WTC11 (cell line): Measurements from ENCODE around the gene MRPL20. TPM values are rescaled to one million over a fixed set of nuclear protein-coding genes. Genes with fewer than 3 reads are reported as not detected.
A peak's percentile ranks its signal among the peaks of the same experiment; 100 is the strongest.

Source experiments
- ATAC-seq: fragments of 200-7000 bp; cut with Tn5 transposase; 2 replicates; pipeline ENCODE4 v1.10.0; 2021; ENCODE audit warnings: mild to moderate bottlenecking, moderate library complexity
- CTCF ChIA-PET: fragments of 300-600 bp; sonication (Branson Sonifier 250); formaldehyde crosslinking; loops from one replicate; lab custom pipeline; 2021; ENCODE audit warnings: antibody characterized with exemption; lab: Charles Lee
- POLR2A ChIA-PET: fragments of 350-600 bp; sonication (Branson Sonifier 250); formaldehyde crosslinking; loops from one replicate; lab custom pipeline; 2021; ENCODE audit warnings: antibody characterized with exemption; lab: Charles Lee
- DNase-seq: peaks from one replicate; pipeline ENCODE4 v3.0.0; 2021; ENCODE audit warnings: low spot score
- H3K27ac Mint-ChIP-seq: 2 replicates; pipeline ENCODE4 v1.8.0; 2021; ENCODE audit warnings: mixed read lengths
- H3K27me3 Mint-ChIP-seq: 2 replicates; pipeline ENCODE4 v1.8.0; 2021; ENCODE audit warnings: low read depth, mild to moderate bottlenecking, moderate library complexity, mixed read lengths
- H3K36me3 Mint-ChIP-seq: 2 replicates; pipeline ENCODE4 v1.8.0; 2021; ENCODE audit warnings: mixed read lengths
- H3K4me1 Mint-ChIP-seq: 2 replicates; pipeline ENCODE4 v1.8.0; 2022; ENCODE audit warnings: mixed read lengths
- H3K4me3 Mint-ChIP-seq: 2 replicates; pipeline ENCODE4 v1.8.0; 2021; ENCODE audit warnings: mild to moderate bottlenecking, moderate library complexity, mixed read lengths
- H3K9me3 Mint-ChIP-seq: 2 replicates; pipeline ENCODE4 v1.8.0; 2021; ENCODE audit warnings: mixed read lengths
- ATF1 ChIP-seq: sonication (generic); formaldehyde crosslinking; IDR thresholded peaks from 2 replicates; pipeline ENCODE4 v1.8.1; 2023; ENCODE audit warnings: mild to moderate bottlenecking, moderate library complexity, missing genetic modification reagents
- OVOL2 ChIP-seq: fragments of 250-450 bp; sonication (Bioruptor Pico); IDR thresholded peaks from 2 replicates; pipeline ENCODE4 v1.9.0; 2021; ENCODE audit warnings: mild to moderate bottlenecking, borderline replicate concordance
- RORB ChIP-seq: fragments of 250-450 bp; sonication (Bioruptor Pico); IDR thresholded peaks from 2 replicates; pipeline ENCODE4 v1.9.0; 2021; ENCODE audit warnings: mild to moderate bottlenecking
- SMAD3 ChIP-seq: sonication (generic); formaldehyde crosslinking; IDR thresholded peaks from 2 replicates; pipeline ENCODE4 v1.8.0; 2022; ENCODE audit warnings: missing genetic modification reagents, mild to moderate bottlenecking, borderline replicate concordance
- SOX15 ChIP-seq: fragments of 250-450 bp; sonication (Bioruptor Pico); IDR thresholded peaks from 2 replicates; pipeline ENCODE4 v1.9.0; 2021; ENCODE audit warnings: mild to moderate bottlenecking
- TEAD1 ChIP-seq: sonication (generic); formaldehyde crosslinking; IDR thresholded peaks from 2 replicates; pipeline ENCODE4 v1.8.0; 2022; ENCODE audit warnings: mild to moderate bottlenecking, missing genetic modification reagents
- ZNF121 ChIP-seq: sonication (generic); formaldehyde crosslinking; IDR thresholded peaks from 2 replicates; pipeline ENCODE4 v1.8.0; 2023; ENCODE audit warnings: missing genetic modification reagents
- ZNF317 ChIP-seq: sonication (generic); formaldehyde crosslinking; IDR thresholded peaks from 2 replicates; pipeline ENCODE4 v1.8.1; 2023; ENCODE audit warnings: low read depth, mild to moderate bottlenecking, moderate library complexity, missing genetic modification reagents, borderline replicate concordance
- ZNF423 ChIP-seq: fragments of 250-450 bp; sonication (Bioruptor Pico); IDR thresholded peaks from 2 replicates; pipeline ENCODE4 v2.1.2; 2022; ENCODE audit warnings: mild to moderate bottlenecking, moderate library complexity
- total RNA-seq: library from RNA; stranded (reverse); gene quantifications from 3 replicates; pipeline ENCODE4 v1.2.3, GENCODE V29; 2021
- TF ChIP-seq, protein P1 (sequence below): sonication (generic); formaldehyde crosslinking; IDR thresholded peaks from 2 replicates; pipeline ENCODE4 v1.8.0; 2023; ENCODE audit warnings: missing genetic modification reagents
- TF ChIP-seq, protein P2 (sequence below): sonication (generic); formaldehyde crosslinking; IDR thresholded peaks from 2 replicates; pipeline ENCODE4 v1.8.1; 2023; ENCODE audit warnings: mild to moderate bottlenecking, missing genetic modification reagents
- TF ChIP-seq, protein P3 (sequence below): fragments of 250-450 bp; sonication (Bioruptor Pico); IDR thresholded peaks from 2 replicates; pipeline ENCODE4 v2.1.2; 2022; ENCODE audit warnings: mild to moderate bottlenecking, moderate library complexity
- TF ChIP-seq, protein P4 (sequence below): fragments of 250-450 bp; sonication (Bioruptor Pico); IDR thresholded peaks from 2 replicates; pipeline ENCODE4 v1.9.0; 2021; ENCODE audit warnings: mild to moderate bottlenecking
- TF ChIP-seq, protein P5 (sequence below): sonication (generic); formaldehyde crosslinking; IDR thresholded peaks from 2 replicates; pipeline ENCODE4 v1.8.0; 2022; ENCODE audit warnings: mild to moderate bottlenecking, missing genetic modification reagents
- TF ChIP-seq, protein P6 (sequence below): sonication (generic); formaldehyde crosslinking; IDR thresholded peaks from 2 replicates; pipeline ENCODE4 v1.8.0; 2022; ENCODE audit warnings: mild to moderate bottlenecking, missing genetic modification reagents
- TF ChIP-seq, protein P7 (sequence below): sonication (generic); formaldehyde crosslinking; IDR thresholded peaks from 2 replicates; pipeline ENCODE4 v1.8.1; 2023; ENCODE audit warnings: mild to moderate bottlenecking, missing genetic modification reagents, moderate library complexity

The MRPL20 gene
- total RNA-seq, 1 experiment from 2014 or later: 156 TPM

DNA sequence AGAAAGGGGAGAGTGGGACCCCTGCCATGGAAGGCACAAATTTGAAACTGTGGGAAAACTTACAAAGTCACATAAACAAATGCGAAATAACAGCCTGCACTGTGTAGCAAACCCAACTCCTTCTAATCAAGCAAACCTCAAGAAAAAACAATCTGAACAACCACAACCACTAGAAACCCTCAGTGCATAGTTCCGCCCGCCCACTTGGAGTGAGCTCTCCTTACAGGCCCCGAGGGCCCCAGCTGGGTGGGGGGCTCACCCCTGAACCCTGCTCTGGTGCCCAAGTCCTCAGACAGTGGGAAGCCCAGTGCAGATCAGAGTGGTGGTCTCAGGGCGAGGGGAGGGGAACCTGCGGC is 47.8 kb downstream of the MRPL20 start:
- ChIA-PET CTCF (interaction anchor here (1.9 kb wide), 1 partner anchor 12 kb away, joined by 8 read pairs; no protein-coding TSS in a partner anchor), POLR2A (no interaction called here)
- Mint-ChIP-seq H3K27ac (no peak overlapping the region), H3K27me3 (peaks cover 28% of the 10 kb centered on the region), H3K4me1 (peaks cover 21% of the 10 kb centered on the region), H3K9me3 (no peaks in the 10 kb centered on the region), H3K4me3 (no peak overlapping the region)
- DNase-seq: no peak
- no peak for ATAC-seq
- no peak for TF ChIP-seq SMAD3 (CRISPR knock-in tag)
- no peak for TF ChIP-seq ZNF423 (CRISPR knock-in tag)
- TF ChIP-seq, protein P1, sequence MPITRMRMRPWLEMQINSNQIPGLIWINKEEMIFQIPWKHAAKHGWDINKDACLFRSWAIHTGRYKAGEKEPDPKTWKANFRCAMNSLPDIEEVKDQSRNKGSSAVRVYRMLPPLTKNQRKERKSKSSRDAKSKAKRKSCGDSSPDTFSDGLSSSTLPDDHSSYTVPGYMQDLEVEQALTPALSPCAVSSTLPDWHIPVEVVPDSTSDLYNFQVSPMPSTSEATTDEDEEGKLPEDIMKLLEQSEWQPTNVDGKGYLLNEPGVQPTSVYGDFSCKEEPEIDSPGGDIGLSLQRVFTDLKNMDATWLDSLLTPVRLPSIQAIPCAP (CRISPR knock-in tag): no peak
- no peak for TF ChIP-seq TEAD1 (CRISPR knock-in tag)
- TF ChIP-seq, protein P2, sequence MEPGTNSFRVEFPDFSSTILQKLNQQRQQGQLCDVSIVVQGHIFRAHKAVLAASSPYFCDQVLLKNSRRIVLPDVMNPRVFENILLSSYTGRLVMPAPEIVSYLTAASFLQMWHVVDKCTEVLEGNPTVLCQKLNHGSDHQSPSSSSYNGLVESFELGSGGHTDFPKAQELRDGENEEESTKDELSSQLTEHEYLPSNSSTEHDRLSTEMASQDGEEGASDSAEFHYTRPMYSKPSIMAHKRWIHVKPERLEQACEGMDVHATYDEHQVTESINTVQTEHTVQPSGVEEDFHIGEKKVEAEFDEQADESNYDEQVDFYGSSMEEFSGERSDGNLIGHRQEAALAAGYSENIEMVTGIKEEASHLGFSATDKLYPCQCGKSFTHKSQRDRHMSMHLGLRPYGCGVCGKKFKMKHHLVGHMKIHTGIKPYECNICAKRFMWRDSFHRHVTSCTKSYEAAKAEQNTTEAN: no peak
- TF ChIP-seq, protein P3, sequence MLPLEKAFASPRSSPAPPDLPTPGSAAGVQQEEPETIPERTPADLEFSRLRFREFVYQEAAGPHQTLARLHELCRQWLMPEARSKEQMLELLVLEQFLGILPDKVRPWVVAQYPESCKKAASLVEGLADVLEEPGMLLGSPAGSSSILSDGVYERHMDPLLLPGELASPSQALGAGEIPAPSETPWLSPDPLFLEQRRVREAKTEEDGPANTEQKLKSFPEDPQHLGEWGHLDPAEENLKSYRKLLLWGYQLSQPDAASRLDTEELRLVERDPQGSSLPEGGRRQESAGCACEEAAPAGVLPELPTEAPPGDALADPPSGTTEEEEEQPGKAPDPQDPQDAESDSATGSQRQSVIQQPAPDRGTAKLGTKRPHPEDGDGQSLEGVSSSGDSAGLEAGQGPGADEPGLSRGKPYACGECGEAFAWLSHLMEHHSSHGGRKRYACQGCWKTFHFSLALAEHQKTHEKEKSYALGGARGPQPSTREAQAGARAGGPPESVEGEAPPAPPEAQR (CRISPR knock-in tag): no peak
- no peak for TF ChIP-seq RORB
- no peak for TF ChIP-seq ZNF317 (CRISPR knock-in tag)
- TF ChIP-seq ZNF121: no peak
- TF ChIP-seq, protein P4, sequence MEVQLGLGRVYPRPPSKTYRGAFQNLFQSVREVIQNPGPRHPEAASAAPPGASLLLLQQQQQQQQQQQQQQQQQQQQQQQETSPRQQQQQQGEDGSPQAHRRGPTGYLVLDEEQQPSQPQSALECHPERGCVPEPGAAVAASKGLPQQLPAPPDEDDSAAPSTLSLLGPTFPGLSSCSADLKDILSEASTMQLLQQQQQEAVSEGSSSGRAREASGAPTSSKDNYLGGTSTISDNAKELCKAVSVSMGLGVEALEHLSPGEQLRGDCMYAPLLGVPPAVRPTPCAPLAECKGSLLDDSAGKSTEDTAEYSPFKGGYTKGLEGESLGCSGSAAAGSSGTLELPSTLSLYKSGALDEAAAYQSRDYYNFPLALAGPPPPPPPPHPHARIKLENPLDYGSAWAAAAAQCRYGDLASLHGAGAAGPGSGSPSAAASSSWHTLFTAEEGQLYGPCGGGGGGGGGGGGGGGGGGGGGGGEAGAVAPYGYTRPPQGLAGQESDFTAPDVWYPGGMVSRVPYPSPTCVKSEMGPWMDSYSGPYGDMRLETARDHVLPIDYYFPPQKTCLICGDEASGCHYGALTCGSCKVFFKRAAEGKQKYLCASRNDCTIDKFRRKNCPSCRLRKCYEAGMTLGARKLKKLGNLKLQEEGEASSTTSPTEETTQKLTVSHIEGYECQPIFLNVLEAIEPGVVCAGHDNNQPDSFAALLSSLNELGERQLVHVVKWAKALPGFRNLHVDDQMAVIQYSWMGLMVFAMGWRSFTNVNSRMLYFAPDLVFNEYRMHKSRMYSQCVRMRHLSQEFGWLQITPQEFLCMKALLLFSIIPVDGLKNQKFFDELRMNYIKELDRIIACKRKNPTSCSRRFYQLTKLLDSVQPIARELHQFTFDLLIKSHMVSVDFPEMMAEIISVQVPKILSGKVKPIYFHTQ (CRISPR knock-in tag): no peak
- TF ChIP-seq, all 79 proteins: peak for 0
- H3K36me3 Mint-ChIP-seq: no peaks in the 10 kb centered on the region

DNA sequence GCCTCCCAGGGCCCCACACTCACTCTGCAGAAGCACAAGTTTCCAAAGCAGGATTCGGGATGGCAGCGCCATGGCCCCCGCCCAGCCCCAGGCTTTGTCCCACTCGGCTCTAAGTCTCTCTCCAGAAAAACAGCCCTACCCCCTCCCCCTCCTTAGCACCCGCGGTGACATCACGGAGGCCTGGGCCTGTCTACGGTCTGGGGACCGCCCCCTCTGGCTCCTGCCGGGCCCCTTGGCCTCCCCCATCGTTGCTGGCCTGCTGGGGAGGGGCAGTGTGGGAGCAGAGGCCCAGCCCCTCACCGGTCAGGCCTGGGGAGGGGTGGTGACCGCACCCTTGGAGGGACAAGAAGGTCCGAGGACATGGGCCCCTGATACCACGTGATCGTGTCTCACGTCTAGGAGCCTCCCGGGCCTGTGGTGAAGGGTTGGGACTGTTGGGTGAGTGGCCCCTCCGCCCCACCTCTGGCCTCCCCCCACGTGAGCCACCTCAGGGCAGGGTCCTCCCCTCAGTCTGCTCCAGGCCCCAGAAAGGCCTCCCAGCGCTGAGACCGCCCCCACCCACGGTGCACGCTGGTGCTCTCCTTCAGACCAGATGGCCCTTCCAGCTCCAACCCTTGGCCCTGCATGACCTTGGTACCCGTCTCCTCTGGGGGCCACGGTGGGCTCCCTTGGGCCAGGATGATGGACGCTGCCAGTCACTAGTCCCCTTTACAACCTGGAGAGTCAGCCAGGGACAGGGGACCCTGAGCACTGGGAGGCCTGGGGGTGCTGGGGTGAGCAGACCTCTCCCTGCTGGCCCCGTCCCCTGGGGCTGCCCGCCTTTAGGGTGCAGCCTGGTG is 48.4 kb downstream of the MRPL20 start, which contains the start of gene MXRA8:
Gene MXRA8, minus strand, starts transcription at position 123 of the 839 bp plus-strand sequence. Its CDS starts 51 bp downstream, at position 72.
- Mint-ChIP-seq H3K4me1 (peaks cover 23% of the 10 kb centered on the region), H3K9me3 (no peaks in the 10 kb centered on the region), H3K27ac (peak within 1 kb of the TSS; percentile 45; the same call in 1 of the 2 replicates), H3K4me3 (no peak within 1 kb of the TSS; the same call in 1 of the 2 replicates), H3K27me3 (peaks cover 27% of the 10 kb centered on the region), H3K36me3 (no peaks in the 10 kb centered on the region)
- TF ChIP-seq OVOL2 (CRISPR knock-in tag): no peak
- TF ChIP-seq, protein P5, sequence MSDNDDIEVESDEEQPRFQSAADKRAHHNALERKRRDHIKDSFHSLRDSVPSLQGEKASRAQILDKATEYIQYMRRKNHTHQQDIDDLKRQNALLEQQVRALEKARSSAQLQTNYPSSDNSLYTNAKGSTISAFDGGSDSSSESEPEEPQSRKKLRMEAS (CRISPR knock-in tag): peak; percentile 37; the same call in 1 of the 2 replicates
- no peak for TF ChIP-seq ATF1
- TF ChIP-seq, protein P6, sequence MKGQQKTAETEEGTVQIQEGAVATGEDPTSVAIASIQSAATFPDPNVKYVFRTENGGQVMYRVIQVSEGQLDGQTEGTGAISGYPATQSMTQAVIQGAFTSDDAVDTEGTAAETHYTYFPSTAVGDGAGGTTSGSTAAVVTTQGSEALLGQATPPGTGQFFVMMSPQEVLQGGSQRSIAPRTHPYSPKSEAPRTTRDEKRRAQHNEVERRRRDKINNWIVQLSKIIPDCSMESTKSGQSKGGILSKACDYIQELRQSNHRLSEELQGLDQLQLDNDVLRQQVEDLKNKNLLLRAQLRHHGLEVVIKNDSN (CRISPR knock-in tag): peak; percentile 69
- TF ChIP-seq SOX15 (CRISPR knock-in tag): no peak
- TF ChIP-seq, protein P7, sequence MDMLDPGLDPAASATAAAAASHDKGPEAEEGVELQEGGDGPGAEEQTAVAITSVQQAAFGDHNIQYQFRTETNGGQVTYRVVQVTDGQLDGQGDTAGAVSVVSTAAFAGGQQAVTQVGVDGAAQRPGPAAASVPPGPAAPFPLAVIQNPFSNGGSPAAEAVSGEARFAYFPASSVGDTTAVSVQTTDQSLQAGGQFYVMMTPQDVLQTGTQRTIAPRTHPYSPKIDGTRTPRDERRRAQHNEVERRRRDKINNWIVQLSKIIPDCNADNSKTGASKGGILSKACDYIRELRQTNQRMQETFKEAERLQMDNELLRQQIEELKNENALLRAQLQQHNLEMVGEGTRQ: peak; percentile 34; the same call in 1 of the 2 replicates
- ChIA-PET POLR2A (interaction anchor here (1.2 kb wide), 1 partner anchor 13 kb away, joined by 4 read pairs; no protein-coding TSS in a partner anchor), CTCF (interaction anchor here (1.9 kb wide), 1 partner anchor 12 kb away, joined by 8 read pairs; no protein-coding TSS in a partner anchor)
- ATAC-seq: no peak
- no peak for DNase-seq
